HG03457 (cell line): ENCODE results near the gene SBF2.

Experiments used
- ATAC-seq: cut with Tn5 transposase; IDR thresholded peaks from one replicate; pipeline ENCODE4 v1.9.1; 2021; ENCODE audit warnings: moderate number of reproducible peaks; ENCODE audit not compliant: unreplicated experiment

Gene SBF2

DNA sequence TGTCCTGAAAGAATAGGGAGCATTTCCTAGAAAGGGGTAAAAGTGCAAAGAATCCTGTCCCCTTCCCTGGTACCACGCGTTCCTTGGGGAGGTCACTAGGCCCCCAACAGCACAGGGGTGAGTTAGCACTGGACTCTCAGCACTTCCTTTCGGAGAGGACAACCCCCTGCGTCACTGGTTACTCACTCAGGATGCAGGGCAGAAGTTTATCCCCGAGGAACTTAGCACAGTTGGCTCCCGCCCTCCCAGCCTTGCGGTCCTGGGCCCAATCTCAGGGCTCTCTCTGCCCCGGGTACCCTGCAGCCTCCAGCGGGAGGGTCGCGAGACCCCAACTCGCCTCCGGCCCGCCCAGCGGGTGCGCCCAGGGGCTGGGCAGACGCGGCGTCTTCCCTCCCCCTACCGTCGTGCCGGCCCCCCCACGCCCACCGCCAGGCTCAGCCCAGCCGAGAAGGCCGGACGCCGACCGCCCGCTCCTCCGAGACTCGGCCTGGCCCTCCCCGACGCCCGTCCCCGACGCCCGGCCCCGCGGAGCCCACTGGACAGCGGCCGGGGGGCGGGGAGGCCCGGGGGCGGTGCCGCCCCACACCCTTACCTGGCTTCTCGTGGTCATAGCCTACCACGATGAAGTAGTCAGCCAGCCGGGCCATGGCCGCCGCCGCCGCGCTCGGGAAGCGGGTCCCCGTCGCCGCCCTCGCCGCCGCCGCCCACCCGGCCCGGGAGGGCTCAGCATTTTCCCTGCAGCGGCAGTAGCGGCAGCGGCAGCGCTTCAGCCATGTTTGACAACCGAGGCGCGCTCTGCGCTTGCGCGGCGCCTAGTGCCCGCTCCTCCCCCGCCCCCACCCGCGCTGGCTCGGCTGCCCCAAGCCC is at the start of gene SBF2:
Gene SBF2, minus strand, starts transcription at position 797 of the 867 bp plus-strand sequence. Its CDS starts 150 bp downstream, at position 647.
- ATAC-seq: no peak

DNA sequence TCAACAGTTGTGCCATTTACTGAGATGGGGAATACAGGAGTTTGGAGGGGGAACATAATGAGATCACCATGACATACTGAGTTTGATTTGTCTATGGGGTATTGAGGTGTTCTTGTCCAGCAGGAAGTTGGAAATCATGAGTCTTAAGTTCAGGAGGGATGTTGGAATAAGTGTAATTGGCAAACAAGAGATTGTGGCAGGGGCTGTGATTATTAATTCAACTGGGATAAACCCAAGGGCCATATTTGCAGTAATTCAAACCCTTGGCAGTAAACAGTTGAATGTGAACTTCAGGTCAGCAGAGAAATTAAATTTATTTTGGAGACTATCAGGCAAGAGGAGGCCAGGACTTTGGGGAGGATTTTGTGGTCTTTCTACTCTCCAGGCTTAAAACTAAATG is 44.3 kb upstream of the SBF2 start:
- ATAC-seq: no peak

DNA sequence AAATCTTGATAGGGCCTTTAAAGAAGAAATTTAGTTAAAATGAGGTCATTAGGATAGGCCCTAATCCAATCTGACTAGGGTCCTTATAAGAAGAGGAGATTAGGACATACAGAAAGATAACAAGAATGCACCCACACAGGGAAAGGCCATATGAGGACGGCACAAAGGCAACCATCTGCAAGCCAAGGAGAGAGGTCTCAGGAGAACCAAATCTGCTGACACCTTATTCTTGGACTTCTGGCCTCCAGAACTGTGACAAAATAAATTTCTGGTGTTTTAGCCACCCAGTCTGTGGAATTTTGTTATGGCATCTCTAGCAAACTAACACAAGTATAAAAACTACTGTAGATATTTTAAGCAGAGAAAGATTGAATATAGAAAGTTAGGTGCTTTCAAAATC is 39.5 kb upstream of the SBF2 start:
- no peak for ATAC-seq

- ATAC-seq: no peak
Observed at GRCh38 chr11:10331548-10332289, 37.7 kb upstream of the SBF2 start.

DNA sequence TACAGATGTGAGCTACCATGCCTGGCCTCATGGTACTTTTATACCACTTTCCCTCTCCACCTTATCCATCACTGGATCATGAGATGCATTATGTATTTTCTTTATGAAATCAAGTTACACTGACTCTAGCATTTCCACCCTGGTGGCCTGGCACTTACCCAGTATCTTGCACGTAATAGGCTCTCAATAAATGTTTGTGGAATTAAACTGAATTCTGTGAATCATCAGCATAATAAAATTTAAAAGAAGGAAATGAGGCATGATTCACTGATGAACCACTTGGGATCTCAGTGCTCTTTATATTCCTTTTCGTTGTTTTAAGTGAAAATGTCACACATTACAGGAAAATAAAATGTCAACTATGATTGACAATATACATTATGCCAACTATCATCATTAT is 35.9 kb upstream of the SBF2 start:
- no peak for ATAC-seq

GRCh38 chr11:10329356-10329755 is 35.3 kb upstream of the SBF2 start:
- no peak for ATAC-seq

- ATAC-seq: no peak
Observed at GRCh38 chr11:10328314-10329098, 34.5 kb upstream of the SBF2 start.

- ATAC-seq: no peak
Observed at GRCh38 chr11:10327254-10327653, 33.2 kb upstream of the SBF2 start.

DNA sequence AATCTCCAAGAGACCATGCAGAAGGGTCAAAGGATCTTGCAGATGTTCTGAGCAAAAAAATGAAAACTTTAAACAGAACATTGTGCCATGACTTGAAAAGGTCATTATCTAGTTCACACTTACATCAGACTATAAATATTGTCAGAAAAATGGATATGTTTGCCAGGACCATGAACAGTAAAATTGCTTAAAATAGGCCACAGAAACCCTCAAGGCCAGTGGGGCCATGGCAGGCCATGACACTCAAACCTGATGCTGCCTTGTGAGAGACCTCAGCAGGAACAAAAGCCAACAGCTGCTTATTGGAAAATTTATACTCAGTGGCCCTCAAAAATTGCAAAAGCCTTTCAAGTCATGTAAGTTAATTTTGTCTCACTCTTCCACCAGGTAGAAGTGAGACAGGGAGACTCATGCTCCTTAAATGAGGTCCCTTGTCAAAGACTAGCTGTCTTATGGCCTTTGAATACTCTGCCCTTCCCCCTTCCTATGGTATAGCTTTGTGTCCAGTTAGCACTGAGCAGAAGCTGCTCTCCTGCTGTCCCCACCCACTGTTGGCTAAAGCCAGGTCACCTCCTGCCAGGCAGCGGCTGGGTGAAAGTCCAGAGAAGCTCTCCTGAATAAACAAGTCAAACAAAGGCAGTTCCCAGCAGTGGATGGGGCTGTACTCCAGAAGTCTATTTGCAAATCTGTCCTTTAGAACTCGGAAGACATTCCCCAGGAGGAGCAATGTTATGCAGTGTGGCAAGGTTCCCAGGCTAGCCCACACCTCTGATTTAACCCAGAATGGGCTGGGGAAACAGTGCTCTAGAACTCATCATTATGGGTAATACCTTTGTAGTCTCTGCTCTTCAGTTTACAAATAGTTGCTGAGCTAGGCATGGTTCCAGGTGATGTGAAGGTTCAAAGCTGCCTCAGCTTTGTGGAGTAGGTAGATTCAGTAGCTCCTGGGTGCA is 32.3 kb upstream of the SBF2 start:
- no peak for ATAC-seq

DNA sequence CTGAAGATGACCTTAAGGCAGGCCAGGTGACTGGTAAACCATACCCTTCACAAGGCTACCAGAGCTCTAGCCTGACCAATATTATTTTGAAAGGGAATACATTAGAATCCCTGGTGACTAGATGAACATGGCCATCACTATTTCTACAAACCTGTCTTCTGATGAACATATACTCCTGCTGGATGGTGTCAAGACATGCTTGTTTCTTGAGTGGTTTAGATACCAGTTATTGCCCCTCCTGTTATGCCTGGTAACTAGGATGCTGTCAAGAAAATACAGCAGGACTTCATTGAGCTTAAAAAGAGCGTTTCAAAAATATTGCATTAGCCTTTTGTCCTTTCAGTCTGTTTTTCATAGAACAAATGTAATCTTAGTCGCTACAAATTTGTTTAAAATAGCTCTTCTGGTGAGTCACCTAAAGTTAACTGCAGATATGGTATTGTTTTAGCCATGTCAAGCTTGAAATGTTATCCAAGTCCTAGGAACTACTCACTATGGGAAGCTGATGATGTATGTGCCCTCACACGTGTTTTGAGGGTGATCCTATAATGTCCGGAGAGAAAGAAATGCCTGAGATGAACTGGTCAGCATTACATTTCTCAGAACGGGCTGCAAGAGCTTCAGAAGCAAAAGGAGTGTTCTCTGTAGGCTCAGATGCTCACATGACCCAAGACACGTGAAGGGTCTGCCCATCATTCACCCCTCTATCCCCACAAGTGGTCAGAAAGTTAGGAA is 31.4 kb upstream of the SBF2 start:
- ATAC-seq: no peak

DNA sequence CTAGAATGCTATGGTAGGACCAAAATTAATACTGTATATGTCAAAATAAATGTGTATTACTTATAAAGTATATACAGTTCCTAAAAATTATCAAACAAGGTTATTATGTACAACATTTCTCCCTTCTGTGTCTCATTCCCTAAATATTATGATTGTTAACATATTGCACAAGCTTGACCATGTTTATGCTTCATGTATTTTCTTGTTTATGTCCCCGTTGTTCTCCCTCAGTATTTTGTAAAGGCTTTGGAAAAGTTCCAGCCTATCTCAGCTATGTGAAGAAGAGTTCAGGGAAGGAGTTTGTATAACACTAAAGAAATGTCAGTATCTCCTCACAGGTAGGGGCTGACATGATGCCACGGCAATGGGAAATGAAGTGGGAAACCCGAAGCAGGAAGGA is 30.5 kb upstream of the SBF2 start:
- ATAC-seq: no peak

GRCh38 chr11:10323793-10324170 is 29.8 kb upstream of the SBF2 start:
- ATAC-seq: no peak

- no peak for ATAC-seq
Observed at GRCh38 chr11:10322830-10323792, 29.1 kb upstream of the SBF2 start.

GRCh38 chr11:10322401-10322800 is 28.4 kb upstream of the SBF2 start:
- no peak for ATAC-seq

GRCh38 chr11:10320736-10321465 is 26.9 kb upstream of the SBF2 start:
- ATAC-seq: no peak

GRCh38 chr11:10319702-10320558 is 25.9 kb upstream of the SBF2 start:
- no peak for ATAC-seq

GRCh38 chr11:10318527-10318802 is 24.4 kb upstream of the SBF2 start:
- ATAC-seq: no peak
